Right kidney (tissue), 9 donors: Measurements from ENCODE around the gene SLC5A1.

Source experiments
- DNase-seq: peaks from one replicate; pipeline ENCODE4 v3.0.0-alpha.2; 2016
- long read RNA-seq, 8 donors: transcript quantifications; one replicate each; lab custom pipeline, GENCODE V29; 2026

SLC5A1 gene
- long read RNA-seq, donor 1 = 0 reads
- long read RNA-seq, donor 2 = 0 reads
- long read RNA-seq, donor 3 = 0 reads
- long read RNA-seq, donor 4 = 0 reads
- long read RNA-seq, donor 5 = 0 reads
- long read RNA-seq, donor 6 = 0 reads
- long read RNA-seq, donor 7 = 0 reads
- long read RNA-seq, donor 8 = 0 reads

DNA sequence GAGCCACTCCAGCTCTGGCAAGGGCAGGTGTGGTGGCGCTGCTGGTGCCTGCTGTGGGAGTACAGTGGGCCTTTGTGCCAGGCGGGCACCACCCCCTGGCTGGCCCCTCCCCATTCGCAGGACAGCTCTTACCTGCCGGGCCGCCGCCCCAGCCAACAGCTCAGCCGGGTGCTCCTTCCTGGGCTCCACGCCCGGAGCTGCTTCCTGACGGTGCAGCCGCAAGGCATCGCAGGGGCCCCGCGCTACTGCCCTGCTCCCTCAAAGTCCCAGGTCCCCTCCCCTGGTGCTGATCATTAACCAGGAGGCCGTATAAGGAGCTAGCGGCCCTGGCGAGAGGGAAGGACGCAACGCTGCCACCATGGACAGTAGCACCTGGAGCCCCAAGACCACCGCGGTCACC is at the start of gene SLC5A1:
Gene SLC5A1 (plus strand): TSS at position 338 of the 400 bp plus-strand sequence. CDS start 21 bp downstream, at position 359.
- peak; percentile 9 for DNase-seq

DNA sequence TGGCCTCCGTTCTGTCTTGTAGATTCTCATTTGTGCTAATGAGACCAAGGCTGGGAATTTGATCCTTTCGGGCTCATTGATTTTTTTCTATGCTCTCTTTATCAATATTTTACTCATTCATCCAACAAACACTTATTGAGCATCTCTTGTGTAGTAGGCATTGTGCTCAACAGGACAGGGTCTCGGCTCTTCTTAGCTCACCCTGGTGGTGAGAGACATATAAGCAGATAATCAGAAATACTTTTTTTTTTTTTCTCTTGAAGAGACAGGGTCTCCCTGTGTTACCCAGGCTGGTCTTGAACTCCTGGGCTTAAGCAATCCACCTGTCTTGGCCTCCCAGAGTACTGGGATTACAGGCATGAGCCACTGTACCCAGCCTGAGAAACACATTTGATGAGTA is 48.0 kb upstream of the SLC5A1 start:
- DNase-seq = no peak

DNA sequence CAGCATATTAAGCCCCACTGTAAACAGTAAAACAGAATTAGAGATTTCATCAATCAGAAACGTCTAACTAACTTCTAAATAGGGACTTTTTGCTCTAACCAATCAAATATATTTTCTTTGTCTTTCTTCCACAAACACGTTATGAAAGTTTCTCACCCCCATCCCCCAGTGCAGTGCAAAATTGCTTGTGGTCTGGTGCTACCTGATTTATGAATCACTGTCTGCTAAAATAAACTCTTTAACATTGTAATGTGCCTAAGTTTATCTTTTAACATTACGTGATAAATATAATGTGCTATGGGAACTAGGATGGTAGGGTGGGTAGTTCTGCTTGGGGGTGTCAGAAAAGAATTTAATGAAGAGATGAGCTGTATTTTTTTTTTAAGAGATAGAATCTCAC is 47.3 kb upstream of the SLC5A1 start:
- no peak for DNase-seq

DNA sequence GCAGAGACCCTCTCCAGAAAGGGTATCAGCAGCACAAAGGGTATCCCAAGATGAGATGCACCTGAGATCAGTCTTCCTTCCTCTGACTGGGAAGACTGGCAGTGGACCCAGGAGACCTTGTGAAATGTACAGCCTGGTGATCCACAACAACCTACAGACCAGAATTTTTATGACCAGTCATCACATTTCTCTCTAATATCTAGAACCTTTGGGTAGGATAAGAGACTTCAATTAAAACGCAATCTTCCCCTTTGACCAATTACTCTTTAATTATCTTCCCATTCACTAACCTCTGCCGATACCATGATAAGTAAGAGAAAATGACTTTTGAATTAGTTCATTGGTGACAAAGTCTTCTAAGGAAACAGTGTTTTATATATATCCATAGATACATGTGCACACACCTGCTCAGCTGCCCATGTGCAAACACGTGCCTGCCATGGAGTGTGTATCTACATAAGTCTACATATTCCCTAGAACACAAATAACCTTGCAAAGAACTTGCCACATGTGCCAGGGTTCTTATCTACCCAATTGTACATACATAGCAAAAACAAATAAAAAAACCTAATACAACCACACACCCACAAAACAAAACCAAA is 44.2 kb upstream of the SLC5A1 start:
- DNase-seq = no peak

DNA sequence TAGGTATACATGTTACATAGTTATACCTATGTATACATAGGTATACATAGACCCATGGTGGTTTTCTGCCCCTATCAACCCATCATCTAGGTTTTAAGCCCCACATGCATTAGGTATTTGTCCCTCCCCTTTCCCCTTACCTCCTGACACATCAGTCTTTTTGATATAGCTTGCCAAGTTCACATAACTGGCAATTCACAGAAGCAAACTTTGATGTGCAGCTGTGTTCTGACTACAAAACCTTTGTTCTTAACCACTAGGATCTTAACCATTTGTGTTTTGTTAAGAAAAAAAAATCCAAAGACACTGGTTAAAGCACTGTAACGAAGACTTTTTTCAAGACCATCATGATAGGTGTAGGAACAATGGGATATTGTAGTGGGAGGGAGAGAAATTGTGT is 42.9 kb upstream of the SLC5A1 start:
- no peak for DNase-seq

DNA sequence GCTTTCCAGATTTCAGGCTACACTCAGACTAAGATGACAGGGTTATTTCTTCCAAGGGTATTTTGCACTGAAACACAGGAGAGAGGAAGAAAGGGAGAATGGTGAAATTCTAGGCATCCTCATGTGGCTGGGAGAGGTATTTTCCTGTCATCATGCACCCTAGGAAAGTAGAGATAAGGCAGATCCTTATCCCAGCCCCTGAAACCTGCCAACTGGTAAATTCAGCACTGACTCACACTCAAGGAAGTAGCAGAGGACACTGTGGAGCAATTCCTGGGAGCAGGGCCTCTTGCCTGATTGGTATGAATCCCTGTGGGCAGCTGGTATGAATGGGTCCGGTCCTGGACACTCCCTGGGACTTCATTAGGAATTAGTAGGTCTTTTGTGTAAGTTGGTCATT is 37.6 kb upstream of the SLC5A1 start:
- DNase-seq = no peak

DNA sequence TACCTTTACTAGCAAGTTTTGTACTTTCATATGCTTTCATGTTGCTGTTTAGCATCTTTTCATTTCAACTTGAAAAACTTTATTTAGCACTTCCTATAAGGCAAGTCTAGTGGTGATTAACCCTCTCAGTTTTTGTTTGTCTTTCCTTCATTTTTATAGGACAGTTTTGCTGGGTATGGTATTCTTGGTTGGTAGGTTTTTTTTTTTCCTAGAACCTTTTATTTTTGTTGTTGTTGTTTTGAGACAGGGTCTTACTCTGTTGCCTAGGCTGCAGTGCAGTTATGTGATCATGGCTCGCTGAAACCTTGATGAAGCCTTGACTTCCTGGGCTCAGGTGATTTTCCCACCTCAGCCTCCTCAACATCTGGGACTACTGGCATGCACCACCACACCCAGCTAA is 29.9 kb upstream of the SLC5A1 start:
- DNase-seq = no peak

DNA sequence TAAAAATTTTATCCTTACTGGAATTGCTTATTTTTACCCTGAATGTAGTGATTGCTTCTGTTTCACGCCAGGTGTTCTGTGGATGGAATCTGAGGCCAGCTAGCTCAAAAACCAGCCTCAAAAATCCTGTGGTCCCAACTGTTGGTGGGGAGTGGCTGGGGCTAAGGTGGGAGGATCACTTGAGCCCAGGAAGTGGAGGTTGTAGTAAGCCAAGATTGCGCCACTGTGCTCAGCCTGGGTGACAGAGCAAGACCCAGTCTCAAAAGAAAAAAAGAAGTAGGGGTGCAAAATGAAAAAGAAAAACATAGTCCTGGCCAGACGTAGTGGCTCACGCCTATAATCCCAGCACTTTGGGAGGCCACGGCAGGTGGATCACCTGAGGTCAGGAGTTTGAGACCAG is 27.0 kb upstream of the SLC5A1 start:
- no peak for DNase-seq

DNA sequence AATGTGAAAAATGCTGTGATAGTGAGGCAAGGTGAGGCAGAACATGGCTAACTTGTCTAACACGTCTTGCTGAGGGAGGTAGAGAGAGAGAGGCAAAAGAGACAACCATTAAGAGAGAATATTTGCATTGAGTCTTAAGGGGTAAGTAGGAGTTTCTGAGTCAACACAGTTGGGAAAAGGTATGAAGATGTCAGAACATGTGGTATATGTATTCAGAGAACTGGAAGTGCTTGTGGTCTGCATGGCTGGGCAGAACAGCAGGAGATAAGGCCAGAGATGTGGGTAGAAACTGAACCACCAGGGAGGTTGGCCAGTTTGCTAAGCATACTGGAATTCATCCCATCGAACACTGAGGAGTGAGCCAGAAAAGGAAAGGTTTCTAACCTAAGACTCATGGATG is 25.0 kb upstream of the SLC5A1 start:
- no peak for DNase-seq

DNA sequence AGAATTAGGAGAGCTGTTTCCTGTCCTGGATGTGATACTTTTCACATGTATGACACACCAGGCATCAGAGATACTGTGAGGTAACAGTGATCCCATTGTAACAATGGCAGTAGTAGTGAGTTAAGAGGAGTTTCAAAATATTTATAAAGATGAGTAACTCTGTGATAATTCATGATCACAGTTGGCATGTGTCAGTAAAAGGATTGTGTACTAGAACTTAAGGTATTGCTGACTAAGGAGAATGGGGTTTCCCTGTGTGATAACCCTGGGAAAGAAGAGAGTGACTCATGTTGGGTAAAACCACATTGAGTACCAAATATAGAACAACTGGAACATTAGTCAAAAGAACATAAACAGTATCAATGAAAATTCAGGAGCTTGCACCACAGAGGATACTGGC is 22.9 kb upstream of the SLC5A1 start:
- no peak for DNase-seq

DNA sequence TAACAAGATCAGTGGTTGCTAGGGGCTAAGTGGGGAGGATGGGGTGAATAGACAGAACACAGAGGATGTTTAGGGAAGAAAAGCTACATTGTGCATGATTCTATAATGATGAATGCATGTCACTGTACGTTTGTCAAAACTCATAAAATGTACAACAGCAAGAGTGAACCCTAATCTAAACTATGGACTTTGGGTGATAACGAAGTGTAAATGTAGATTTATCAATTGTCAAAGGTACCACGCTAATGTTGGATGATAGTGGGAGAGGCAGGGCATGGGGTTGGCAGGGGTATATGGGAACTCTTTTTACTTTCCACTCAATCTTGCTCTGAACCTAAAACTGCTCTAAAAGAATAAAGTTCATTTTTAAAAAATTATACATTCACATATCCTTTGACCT is 21.3 kb upstream of the SLC5A1 start:
- DNase-seq = no peak

DNA sequence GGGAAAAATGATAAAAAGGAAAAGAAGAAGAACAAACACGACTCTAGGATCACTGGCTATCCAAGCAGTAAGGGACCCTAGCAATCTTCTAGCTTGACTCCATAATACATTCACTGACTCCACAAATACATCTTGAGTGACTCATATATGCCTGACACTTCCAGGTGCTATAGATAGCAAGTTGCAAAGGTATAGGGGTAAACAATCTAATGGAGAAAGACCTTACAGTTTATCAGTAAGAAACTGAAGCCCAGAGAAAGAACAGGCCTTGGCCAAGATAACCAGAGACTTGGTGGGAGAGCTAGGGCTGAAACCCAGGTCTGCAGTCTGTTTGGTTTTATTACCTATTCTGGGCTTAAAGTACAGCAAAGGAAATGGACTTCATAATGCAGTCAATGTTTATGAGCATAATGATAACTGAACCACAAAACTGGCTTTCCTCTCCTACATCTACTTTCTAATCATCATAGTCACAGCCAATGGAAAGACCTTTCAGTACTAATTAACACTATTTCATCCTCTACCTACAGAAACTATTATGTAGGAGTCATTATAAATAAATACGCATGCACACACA is 19.7 kb upstream of the SLC5A1 start:
- DNase-seq = no peak

DNA sequence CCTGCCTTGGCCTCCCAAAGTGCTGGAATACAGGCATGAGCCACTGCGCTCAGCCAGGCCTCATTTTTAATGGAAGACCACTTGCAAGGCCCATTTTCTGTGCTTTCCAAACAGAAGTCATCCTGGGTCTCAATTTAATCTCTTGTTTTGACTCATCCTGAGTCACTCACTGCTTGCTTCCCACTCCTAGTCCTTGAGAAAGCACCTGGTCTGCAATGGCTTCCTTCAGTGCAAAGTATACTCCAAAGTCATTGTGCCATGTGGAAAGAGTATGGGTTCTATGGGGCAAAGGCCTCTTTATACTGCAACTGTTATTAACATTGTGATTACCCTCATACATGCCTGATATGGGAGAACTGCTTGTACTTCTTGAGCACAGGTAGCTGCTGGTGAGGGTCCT is 18.3 kb upstream of the SLC5A1 start:
- DNase-seq = no peak

DNA sequence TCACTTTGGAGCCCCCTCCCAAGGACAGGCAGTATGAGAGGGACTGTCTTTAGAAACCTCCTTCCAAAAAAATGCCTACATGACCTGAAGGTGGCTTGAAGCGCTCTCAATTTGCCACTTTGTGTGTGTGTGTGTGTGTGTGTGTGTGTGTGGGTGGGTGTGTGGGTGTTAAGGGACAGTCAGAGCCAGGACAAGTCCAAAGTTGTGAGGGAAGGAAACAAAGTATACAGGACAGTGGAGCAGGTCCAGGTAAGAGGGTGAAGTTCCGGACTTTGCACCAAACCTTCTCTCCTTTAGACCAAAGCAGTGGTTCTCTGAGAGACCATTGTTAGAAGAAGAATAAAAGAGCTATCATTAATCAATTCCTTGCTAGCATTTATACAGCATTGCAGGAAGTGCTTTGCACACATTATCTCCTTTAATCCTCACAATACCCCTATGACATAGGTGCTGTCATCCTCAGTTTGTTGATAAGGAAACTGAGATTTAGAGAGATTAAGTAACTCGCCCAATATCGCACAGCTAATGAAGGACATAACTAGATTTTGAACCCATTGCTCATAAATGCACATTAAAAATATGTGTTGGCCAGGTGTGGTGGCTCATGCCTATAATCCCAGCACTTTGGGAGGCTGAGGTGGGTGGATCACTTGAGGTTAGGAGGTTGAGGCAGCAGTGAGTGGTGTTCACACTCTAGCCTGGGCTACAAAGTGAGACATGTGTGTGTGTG is 12.4 kb upstream of the SLC5A1 start:
- DNase-seq = no peak

DNA sequence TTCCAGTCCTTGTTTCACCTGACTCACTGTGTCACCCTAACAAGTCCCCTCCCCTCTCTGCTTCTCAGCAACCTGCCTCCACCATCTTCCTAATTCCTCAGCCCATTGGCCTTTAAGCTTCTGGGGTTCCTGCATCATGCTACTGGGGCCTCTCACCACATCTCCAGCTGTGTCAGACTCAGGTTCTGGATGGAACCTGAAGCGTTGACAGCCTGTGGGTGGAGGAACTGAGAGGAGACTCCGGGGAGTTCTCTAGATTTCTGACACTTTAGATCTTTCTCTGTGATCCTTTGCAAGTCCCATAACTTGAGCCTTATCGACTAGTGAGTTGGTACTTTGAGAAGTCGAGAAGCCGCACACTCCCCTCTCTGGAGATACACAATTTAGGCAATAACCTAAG is 11.6 kb upstream of the SLC5A1 start:
- DNase-seq = no peak

DNA sequence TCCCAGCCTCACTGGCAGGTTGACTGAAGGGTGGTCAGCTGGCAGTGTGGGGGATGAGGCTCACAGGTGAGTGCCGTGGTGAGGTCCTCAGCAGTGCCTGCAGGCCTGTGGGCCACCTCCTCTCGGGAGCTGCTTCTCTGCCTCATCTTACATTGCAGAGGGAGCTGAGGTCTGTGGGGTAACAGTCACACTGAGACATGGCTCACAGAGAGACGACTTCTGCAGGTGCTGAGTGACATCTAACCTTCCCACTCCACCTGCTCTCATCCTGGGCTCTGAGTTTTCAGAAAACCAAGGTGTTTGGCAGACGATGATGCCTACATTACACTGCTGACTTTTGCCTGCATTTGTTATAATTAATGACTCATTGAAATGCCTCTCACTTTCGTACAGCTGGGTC is 8.8 kb upstream of the SLC5A1 start:
- DNase-seq = no peak

DNA sequence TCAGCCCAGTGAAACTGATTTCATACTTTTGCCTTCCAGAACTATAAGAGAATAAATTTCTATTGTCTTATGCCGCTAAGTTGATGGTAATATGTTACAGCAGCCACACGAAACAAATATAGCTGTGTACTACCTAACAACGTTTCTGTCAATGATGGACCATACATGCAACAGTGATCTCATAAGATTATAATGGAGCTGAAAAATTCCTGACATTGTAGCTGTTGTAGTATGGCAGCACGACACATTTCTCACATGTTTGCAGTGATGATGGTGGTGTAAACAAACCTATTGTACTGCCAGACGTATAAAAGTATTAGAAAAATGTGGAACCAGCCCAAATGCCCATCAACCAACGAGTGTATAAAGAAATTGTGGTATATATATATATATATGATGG is 5.8 kb upstream of the SLC5A1 start:
- no peak for DNase-seq

DNA sequence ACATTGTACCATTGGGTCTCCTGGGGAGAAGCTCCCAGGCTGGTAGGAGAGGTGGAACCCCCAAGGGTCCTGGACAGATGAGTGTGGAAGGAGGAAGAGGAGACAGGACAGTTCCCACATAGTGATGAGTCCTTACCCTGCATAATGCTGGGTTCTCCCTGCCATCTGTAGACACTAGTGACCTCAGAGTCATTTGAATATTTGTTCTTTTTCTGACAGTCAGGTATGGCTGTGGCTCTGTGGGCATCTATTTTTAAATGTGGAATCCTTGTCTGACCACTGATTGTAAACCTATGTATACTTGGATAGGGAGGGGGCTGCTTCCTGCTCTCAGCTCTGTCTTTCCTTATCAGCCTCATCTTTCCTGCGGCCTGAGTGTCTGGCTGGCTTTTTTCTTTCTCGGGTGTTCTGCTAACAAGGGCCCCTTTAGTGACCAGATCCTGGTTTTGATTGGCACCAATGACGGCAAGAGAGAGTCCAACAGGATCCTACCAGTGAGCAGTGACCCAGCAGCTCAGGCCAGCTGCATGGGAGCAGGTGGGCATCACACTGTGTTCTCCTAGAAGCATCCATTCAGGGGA is 2.6 kb upstream of the SLC5A1 start:
- DNase-seq = no peak

DNA sequence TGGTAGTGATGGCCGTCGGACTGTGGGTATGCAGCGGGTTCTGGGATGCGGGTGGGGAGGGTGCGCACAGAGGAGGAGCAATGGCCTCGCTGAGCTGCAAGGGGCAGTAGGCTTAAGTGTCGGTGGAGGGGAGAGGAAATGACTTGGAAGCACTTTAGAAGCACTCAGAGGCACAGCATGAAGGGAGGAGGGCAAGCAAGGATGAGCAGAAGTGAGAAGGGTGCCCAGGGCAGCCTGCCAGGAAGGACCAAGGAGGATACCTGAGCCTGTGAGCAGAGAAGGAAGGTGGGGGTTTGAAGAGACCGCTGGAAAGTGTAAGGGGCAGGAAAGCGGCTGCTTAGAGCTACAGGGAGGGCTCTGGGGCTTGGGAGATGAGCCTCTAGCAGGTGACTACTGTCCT is 330 bp downstream of the SLC5A1 start:
- DNase-seq = no peak

DNA sequence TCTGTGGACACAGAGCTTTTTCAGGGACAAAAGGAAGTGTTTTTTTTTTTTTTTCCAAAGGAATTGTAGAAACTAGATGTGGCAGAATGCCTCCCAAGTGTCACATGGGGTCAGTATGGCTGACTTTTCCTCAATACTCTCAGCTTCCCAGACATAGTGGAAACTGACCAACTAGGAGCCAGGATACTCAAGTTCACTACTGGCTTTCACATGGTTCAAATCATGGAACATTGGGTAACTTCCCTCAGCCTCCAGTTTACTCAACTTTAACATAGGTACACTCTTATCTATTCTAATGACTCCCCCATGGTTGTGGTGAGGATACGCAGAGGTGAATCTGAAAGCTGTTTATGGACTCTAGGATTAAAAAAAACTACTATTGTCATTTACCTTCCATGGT is 1.4 kb downstream of the SLC5A1 start:
- no peak for DNase-seq

DNA sequence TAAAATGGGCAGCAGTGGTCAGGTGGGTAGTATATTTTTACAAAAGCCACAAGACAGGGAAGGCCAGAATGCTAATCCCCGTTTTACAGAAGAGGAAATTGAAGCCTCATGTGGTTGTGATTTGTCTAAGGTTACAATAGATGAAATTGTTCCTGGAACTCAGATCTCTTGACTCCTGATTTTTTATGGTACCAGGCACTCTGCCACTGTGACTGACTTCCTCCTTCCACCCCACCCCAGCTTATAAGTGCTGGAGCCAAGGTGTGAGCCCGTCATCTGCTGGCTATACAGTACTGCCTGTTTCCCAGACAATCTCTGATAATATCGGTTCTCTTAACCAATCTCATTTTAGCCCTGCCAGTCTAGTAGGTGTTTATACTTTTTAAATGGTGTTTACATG is 1.9 kb downstream of the SLC5A1 start:
- DNase-seq = no peak

DNA sequence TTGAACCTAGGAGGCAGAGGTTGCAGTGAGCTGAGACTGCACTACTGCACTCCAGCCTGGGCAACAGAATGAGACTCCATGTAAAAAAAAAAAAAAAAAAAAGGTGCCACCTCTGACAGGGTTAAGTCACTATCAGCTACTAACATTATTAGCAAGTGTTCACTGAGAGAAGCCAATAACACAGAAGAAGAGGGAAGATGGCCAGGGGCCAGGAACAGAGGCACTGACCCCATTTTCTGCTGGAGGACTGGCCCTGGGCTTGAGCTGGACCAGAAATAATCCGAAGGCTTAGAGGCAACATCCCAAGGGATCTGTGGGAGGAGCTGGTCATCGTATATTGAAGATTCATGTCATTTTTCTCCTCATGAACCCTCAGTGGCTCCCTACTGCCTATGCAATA is 5.0 kb downstream of the SLC5A1 start:
- DNase-seq = no peak

DNA sequence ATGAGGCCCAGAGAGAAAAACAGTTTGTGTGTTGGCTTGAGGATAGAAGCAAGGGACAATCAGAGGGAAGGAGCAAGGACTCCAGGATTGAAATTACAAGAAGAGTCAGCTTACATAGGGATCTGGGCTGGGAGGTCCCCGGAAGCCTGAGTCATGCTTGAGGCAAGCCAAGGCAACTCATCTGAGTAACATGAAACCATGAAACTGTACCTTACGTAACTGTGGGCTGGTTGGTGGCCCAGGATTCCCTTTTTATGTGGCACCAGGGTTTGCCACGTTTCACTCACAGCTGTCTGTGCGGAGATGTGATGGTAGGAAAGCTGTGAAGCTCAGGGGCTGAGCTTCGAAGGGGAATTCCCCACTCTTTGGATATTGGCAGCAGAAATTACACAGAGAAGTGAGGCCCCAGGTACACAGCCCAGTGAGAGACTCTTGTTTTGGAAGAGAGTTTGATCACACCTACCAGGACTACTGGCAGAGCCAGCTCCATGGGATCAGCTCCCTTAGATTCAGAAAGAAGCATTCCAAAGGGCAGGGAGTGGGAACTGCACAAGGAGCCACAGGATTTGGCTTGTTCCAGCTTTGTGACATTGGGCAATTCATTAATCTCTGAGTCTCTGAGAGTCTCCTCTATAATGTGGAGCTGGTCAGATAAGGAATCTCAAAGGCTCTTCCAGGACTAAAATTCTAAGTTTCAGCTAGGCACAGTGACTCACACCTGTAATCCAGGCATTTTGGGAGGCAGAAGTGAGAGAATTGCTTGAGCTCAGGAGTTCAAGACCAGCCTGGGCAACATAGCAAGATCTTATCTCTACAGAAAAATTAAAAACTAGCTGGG is 7.8 kb downstream of the SLC5A1 start:
- DNase-seq = no peak
